DMS114 treated with DMSO at 0.1 percent for 48 hours (cell line): Measurements from ENCODE around the gene CEACAM8.
"Not testable (repeated sequence)": the region's sequence is repeated elsewhere in the genome, so short reads cannot be mapped to it uniquely, and the experiment has no call there.

Source experiments
- DNase-seq: peaks from one replicate; lab custom pipeline; 2025; ENCODE audit not compliant: unreplicated experiment; lab: John Stamatoyannopoulos, UW

The CEACAM8 gene

GRCh38 chr19:42546831-42547500 is 47.8 kb downstream of the CEACAM8 start:
- DNase-seq = no peak

DNA sequence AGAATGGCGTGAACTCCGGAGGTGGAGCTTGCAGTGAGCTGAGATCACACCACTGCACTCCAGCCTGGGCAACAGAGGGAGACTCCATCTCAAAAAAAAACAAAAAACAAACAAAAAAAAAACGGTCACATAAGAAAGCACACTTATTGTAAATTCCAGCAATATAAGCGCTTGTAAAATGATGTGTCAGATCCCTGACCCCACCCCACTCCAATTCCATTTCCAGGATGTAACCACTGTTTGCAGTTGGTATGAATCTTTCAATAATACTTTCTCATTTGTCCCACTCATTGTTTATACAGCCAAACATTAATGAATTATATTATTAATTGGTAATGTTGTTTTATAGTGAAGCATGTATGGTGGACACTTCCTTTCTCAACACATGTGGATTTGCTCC is 50.6 kb downstream of the CEACAM8 start:
- DNase-seq = no peak

DNA sequence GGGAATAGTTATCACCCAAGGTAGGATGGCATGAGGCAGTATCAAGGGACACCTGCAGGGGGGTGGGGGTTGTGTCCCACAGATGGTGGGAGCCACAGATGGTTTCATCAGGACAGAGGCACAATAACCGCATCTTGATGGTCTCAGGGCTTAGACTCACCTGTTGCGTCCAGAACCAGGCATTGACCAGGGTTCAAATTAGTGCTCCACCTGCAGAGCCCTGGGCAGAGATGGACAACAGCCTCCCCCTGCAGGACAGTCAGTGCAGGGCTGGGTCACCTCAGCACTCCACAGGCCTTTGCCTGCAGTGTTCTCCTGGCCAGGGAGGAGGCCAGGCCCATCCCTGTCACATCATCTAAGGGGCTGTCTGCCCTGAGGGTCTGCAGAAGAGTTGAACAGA is 51.9 kb downstream of the CEACAM8 start:
- no peak for DNase-seq

DNA sequence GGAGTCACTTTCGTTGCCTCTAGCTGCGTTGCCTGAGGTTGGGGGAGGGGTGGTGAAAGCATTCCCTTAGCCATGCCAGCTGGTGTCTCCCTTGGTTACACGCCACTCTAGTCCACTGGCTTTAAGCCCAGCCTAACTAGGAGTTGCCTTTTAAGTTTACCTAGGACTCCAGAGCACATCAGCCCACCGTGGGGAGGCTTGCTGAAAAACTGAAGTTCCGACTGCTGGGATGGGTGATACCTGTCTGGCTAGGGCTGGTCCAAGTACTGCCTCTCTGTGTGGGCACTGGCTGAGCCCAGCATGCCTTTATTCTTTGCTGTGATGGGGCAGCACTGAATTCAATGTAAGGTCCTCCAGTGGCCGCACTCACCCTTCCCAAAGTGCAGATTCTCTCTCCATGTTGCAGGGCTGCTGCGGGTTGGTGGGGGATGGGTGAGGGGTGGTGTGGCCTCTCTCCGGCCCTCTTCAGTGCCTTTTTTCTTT is 54.6 kb downstream of the CEACAM8 start:
- no peak for DNase-seq

DNA sequence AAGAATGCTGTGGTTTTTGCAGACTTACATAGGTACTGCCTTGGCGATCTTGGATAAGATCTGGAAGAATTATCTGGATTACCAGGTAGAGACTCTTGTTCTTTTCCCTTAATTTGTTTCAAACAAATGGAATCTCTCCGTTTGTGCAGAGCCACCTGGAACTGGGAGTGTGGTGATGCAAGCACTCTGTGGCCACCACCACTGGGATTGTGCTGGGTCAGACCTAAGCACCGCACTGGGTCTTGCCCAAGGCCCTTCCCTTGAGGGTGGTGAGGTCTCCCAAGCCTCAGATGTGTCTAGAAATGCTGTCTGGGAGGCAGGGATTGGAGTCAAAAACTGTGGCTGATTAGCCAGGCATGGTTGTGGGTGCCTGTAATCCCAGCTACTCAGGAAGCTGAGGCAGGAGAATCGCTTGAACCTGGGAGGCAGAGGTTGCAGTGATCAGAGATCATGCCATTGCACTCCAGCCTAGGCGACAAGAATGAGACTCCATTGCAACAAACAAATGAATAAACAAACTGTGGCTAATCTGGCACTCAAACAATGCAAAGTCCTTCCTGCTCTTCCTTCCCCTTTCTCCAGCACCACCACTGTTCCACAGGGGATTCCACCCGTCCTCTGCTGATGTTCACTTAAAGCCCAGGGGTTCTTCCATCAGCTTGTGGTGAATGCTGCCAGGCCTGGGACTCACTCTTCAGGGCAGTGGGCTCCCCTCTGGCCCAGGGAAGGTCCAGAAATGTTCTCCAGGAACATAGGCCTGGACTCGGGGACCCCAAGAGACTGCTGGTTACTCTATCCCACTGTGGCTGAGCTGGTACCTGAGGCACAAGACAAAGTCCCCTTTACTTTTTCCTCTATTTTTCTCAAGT is 55.6 kb downstream of the CEACAM8 start:
- no peak for DNase-seq

GRCh38 chr19:42535276-42535675 is 59.4 kb downstream of the CEACAM8 start:
- not testable (repeated sequence) for DNase-seq

- DNase-seq = no peak
Measured at GRCh38 chr19:42534391-42534790, 60.3 kb downstream of the CEACAM8 start.

GRCh38 chr19:42532891-42533290 is 61.8 kb downstream of the CEACAM8 start:
- no peak for DNase-seq

- no peak for DNase-seq
Measured at GRCh38 chr19:42531313-42531712, 63.4 kb downstream of the CEACAM8 start.
